GM12878 (cell line): ENCODE data around the gene NLRP10. TPM values are rescaled to one million over a fixed set of nuclear protein-coding genes. Genes with fewer than 3 reads are reported as not detected.

ENCODE experiments used
- ATF7 ChIP-seq: fragments of 450-650 bp; IDR thresholded peaks from 2 replicates; pipeline ENCODE4 v1.6.1; 2016; ENCODE audit warnings: low read depth, mild to moderate bottlenecking
- BACH1 ChIP-seq: fragments of 450-650 bp; IDR thresholded peaks from 2 replicates; pipeline ENCODE4 v1.6.1; 2017; ENCODE audit warnings: mild to moderate bottlenecking, borderline replicate concordance
- BHLHE40 ChIP-seq, 2 experiments: fragments of 450-650 bp in 1 of 2; IDR thresholded peaks; 2 replicates each; pipeline ENCODE4 v1.6.1; 2011 to 2017; ENCODE audit warnings: low read depth in 2 of 2, borderline replicate concordance in 1 of 2, improper control_type of control experiment in 1 of 2, low read length in 1 of 2, mild to moderate bottlenecking in 1 of 2
- CHD4 ChIP-seq: fragments of 200-600 bp; sonication (generic); IDR thresholded peaks from 2 replicates; pipeline ENCODE4 v1.6.1; 2016; ENCODE audit warnings: mild to moderate bottlenecking
- CREB1 ChIP-seq: IDR thresholded peaks from 2 replicates; pipeline ENCODE4 v1.6.1; 2012; ENCODE audit warnings: low read depth, mild to moderate bottlenecking, inconsistent platforms
- ESRRA ChIP-seq: IDR thresholded peaks from 2 replicates; pipeline ENCODE4 v1.6.1; 2012; ENCODE audit warnings: mild to moderate bottlenecking, low read length, improper control_type of control experiment
- FOXK2 ChIP-seq: fragments of 450-650 bp; IDR thresholded peaks from 2 replicates; pipeline ENCODE4 v1.6.1; 2017; ENCODE audit warnings: mild to moderate bottlenecking, moderate library complexity
- HSF1 ChIP-seq: fragments of 150-350 bp; IDR thresholded peaks from 2 replicates; pipeline ENCODE4 v1.6.1; 2014; ENCODE audit warnings: mild to moderate bottlenecking, low read depth, low read length
- IKZF1 ChIP-seq: fragments of 450-650 bp; conservative IDR thresholded peaks from 2 replicates; pipeline ENCODE4 v1.6.1; 2017; ENCODE audit warnings: antibody characterized with exemption, mild to moderate bottlenecking
- IRF4 ChIP-seq: IDR thresholded peaks from 2 replicates; pipeline ENCODE4 v1.6.1; 2011; ENCODE audit warnings: low read depth, low read length
- MAX ChIP-seq: IDR thresholded peaks from 2 replicates; pipeline ENCODE4 v1.6.1; 2012; ENCODE audit warnings: low read depth, low read length, improper control_type of control experiment
- MEF2A ChIP-seq: IDR thresholded peaks from 2 replicates; pipeline ENCODE4 v1.6.1; 2011; ENCODE audit warnings: low read depth, mild to moderate bottlenecking, low read length, moderate library complexity; ENCODE audit not compliant: insufficient read depth
- MXI1 ChIP-seq: fragments of 150-350 bp; IDR thresholded peaks from 2 replicates; pipeline ENCODE4 v1.6.1; 2011; ENCODE audit warnings: low read depth, mild to moderate bottlenecking, inconsistent platforms, low read length, improper control_type of control experiment
- NBN ChIP-seq: fragments of 450-650 bp; IDR thresholded peaks from 2 replicates; pipeline ENCODE4 v1.6.1; 2016
- NR2C2 ChIP-seq: IDR thresholded peaks from 2 replicates; pipeline ENCODE4 v1.6.1; 2011; ENCODE audit warnings: borderline replicate concordance, low read depth; ENCODE audit not compliant: control insufficient read depth, insufficient read length
- RAD51 ChIP-seq: fragments of 450-650 bp; IDR thresholded peaks from 2 replicates; pipeline ENCODE4 v1.6.1; 2016; ENCODE audit warnings: moderate library complexity, mild to moderate bottlenecking, inconsistent platforms
- RELA ChIP-seq: fragments of 450-650 bp; IDR thresholded peaks from 2 replicates; pipeline ENCODE4 v1.8.0; 2014; ENCODE audit warnings: borderline replicate concordance; ENCODE audit not compliant: partially characterized antibody
- TAF1 ChIP-seq: IDR thresholded peaks from 2 replicates; pipeline ENCODE4 v1.6.1; 2011; ENCODE audit warnings: mild to moderate bottlenecking, low read depth, low read length, borderline replicate concordance
- TBL1XR1 ChIP-seq: IDR thresholded peaks from 2 replicates; pipeline ENCODE4 v1.6.1; 2012; ENCODE audit warnings: low read depth, low read length, improper control_type of control experiment
- ZNF24 ChIP-seq: fragments of 450-650 bp; IDR thresholded peaks from 2 replicates; pipeline ENCODE4 v1.6.1; 2017; ENCODE audit warnings: antibody characterized with exemption, mild to moderate bottlenecking
- polyA plus RNA-seq, 11 experiments: library from polyadenylated mRNA; depleted of rRNA in 4 of 11; unstranded in 6 of 11; stranded (reverse) in 5 of 11; fragments of >200 nt; fragmentation: Nextera tagmentation in 4 of 11; fragmentation: Illumina TruSeq in 1 of 11; extraction: Ambion mirVana in 4 of 11; extraction: Trizol in 1 of 11; gene quantifications; 1 replicate in 1 of 11; 2 replicates in 10 of 11; pipeline versions ENCODE4 v1.2.1 to v1.2.3, GENCODE V29; 2011 to 2016; ENCODE audit warnings: inconsistent platforms in 2 of 11, missing spikeins in 2 of 11, low read depth in 1 of 11
- total RNA-seq, 4 experiments: library from RNA; depleted of rRNA in 3 of 4; stranded (reverse); fragments of >200 nt in 3 of 4; fragmentation: Illumina TruSeq in 1 of 4; extraction: Trizol in 1 of 4; gene quantifications; 2 replicates each; pipeline versions ENCODE4 v1.2.1 to v1.2.3, GENCODE V29; 2013 to 2021
- TF ChIP-seq, protein P1 (sequence below): fragments of 450-650 bp; IDR thresholded peaks from 2 replicates; pipeline ENCODE4 v1.6.1; 2016; ENCODE audit warnings: mild to moderate bottlenecking
- TF ChIP-seq, protein P2 (sequence below): IDR thresholded peaks from 2 replicates; pipeline ENCODE4 v1.6.1; 2012; ENCODE audit warnings: low read length, inconsistent platforms
- TF ChIP-seq, protein P3 (sequence below): fragments of 450-650 bp; IDR thresholded peaks from 2 replicates; pipeline ENCODE4 v1.6.1; 2017; ENCODE audit warnings: low read depth, mild to moderate bottlenecking, moderate library complexity

The NLRP10 gene
- total and polyA plus RNA-seq, 10 of the 15 experiments (the other 5 are each of a cell fraction or from before 2014, with no cell fraction given), result 0.04 TPM; not detected in 9

- TF ChIP-seq CREB1 (peak; percentile 84), MXI1 (peak; percentile 70; the same call in 1 of the 2 replicates), HSF1 (peak; percentile 88), IKZF1 (peak; percentile 95), BHLHE40 (IDR thresholded peaks at IDR 0.05; ENCODE audit: borderline replicate concordance in 1 of 2, low read depth in 2 of 2, low read length in 1 of 2) (peak in 1 of 2 experiments; percentile 22; a peak in 1 of 4 replicates), NR2C2 (no peak), FOXK2 (peak; percentile 75), TBL1XR1 (0 out of 2 replicates have a peak, but pooled peaks have one; percentile 44), MEF2A (peak; percentile 85), ESRRA (peak; percentile 79), RELA (peak; percentile 77), IRF4 (peak; percentile 80), NBN (peak; percentile 88), ZNF24 (peak; percentile 74; the same call in 1 of the 2 replicates), TAF1 (peak; percentile 57), RAD51 (peak; percentile 97), CHD4 (no peak), MAX (no peak; the same call in 1 of the 2 replicates), ATF7 (peak; percentile 96), BACH1 (no peak)
- TF ChIP-seq, protein P1, sequence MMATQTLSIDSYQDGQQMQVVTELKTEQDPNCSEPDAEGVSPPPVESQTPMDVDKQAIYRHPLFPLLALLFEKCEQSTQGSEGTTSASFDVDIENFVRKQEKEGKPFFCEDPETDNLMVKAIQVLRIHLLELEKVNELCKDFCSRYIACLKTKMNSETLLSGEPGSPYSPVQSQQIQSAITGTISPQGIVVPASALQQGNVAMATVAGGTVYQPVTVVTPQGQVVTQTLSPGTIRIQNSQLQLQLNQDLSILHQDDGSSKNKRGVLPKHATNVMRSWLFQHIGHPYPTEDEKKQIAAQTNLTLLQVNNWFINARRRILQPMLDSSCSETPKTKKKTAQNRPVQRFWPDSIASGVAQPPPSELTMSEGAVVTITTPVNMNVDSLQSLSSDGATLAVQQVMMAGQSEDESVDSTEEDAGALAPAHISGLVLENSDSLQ, result peak; percentile 50; the same call in 1 of the 2 replicates
- TF ChIP-seq, protein P2, sequence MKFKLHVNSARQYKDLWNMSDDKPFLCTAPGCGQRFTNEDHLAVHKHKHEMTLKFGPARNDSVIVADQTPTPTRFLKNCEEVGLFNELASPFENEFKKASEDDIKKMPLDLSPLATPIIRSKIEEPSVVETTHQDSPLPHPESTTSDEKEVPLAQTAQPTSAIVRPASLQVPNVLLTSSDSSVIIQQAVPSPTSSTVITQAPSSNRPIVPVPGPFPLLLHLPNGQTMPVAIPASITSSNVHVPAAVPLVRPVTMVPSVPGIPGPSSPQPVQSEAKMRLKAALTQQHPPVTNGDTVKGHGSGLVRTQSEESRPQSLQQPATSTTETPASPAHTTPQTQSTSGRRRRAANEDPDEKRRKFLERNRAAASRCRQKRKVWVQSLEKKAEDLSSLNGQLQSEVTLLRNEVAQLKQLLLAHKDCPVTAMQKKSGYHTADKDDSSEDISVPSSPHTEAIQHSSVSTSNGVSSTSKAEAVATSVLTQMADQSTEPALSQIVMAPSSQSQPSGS, result peak; percentile 74; the same call in 1 of the 2 replicates
- TF ChIP-seq, protein P3, sequence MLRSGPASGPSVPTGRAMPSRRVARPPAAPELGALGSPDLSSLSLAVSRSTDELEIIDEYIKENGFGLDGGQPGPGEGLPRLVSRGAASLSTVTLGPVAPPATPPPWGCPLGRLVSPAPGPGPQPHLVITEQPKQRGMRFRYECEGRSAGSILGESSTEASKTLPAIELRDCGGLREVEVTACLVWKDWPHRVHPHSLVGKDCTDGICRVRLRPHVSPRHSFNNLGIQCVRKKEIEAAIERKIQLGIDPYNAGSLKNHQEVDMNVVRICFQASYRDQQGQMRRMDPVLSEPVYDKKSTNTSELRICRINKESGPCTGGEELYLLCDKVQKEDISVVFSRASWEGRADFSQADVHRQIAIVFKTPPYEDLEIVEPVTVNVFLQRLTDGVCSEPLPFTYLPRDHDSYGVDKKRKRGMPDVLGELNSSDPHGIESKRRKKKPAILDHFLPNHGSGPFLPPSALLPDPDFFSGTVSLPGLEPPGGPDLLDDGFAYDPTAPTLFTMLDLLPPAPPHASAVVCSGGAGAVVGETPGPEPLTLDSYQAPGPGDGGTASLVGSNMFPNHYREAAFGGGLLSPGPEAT, result peak; percentile 99
Observed at GRCh38 chr11:7986768-7987559, 21.7 kb upstream of the NLRP10 start, which contains the start of gene EIF3F (continued).
